ENCODE results near the gene HELT.

The HELT gene

DNA sequence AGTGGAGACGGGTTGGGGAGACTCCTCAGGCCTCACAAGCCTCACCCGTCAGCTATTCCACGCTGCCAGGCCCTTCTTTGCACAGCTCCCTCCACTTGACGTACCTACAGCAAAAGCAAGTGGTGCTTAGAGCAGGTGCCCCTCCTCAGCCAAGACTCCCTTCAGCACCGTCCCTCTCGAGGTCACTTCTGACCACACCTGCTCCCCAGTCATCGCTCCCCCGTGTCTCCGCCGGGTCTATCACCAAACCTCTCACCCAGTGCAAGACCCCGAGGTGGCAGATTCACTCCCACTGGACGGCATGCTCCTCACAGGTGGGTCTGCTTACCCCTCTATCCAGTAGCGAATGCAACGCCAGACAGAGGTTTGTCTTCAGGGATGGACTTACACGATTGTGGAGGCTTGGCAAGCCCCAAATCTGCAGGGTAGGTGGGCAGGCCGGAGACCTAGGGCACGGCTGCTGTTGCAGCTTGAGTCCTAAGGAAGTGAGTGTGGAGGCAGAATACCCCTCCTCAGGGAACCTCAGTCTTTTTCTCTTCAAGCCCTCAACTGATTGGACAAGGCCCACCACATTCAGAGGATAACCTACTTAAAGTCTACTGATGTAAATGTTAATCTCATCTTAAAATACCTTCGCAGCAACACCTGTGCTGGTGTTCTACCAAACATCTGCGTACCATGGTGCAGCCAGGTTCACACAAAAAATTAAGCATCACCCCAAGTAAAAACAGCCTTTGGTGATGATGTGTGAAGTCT lies 14.5 kb upstream of the HELT start:
- Histone ChIP-seq H3K4me1 (peaks cover 7% of the 10 kb centered on the region), H3K9ac (no peak overlapping the region), H3K27ac (no peak overlapping the region), H3K36me3 (no peaks in the 10 kb centered on the region), H3K4me2 (no peak overlapping the region), H3K27me3 (peaks cover 5% of the 10 kb centered on the region; the same call in 1 of the 2 replicates), H3K4me3 (no peak overlapping the region), H4K20me1 (no peaks in the 10 kb centered on the region), H3K9me3 (no peaks in the 10 kb centered on the region)
- TF ChIP-seq Cebpa-rat (IDR thresholded peaks at IDR 0.05), result no peak

DNA sequence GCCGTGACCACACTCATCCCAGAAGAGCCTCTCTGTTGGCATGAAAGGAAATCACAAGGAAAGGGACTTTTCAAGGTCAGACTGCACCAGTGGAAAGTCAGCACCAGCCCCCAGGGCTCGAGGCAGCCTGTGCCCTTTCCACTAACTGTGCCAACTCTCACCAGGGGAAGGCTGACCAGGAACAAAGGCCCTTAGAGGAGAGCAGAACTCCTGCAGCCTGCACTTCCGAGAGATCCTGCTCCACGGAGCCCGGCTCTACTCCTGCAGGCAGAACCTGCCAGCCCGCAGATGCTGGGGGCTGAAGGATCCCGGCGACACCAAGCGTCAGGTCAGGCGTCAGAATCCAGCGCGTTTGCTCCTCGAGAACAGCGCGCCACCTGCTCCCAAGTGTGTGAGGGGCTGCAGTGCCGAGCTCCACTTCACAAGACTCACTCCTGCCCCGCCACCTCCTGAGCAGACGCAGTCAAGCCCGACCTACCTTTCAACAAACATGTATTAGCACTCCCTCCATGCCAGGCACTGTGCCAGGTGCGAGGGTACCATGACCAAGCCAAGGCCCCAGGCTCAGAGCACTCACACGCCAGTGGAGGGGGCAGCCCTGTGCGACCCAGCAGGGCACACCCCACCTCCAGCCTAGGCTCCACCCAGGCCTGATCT lies 13.6 kb upstream of the HELT start:
- H3K4me1 ChIP-seq, result peaks cover 7% of the 10 kb centered on the region
- 0 out of 2 replicates have a peak overlapping the region, but pooled peaks have one; percentile 30 for H3K4me3 ChIP-seq
- H3K4me2 ChIP-seq, result peak overlapping the region; percentile 57
- no peaks in the 10 kb centered on the region for H3K9me3 ChIP-seq
- no peak overlapping the region for H3K27ac ChIP-seq
- no peak overlapping the region for H3K9ac ChIP-seq
- TF ChIP-seq Cebpa-rat (IDR thresholded peaks at IDR 0.05), result no peak
- peaks cover 5% of the 10 kb centered on the region; the same call in 1 of the 2 replicates for H3K27me3 ChIP-seq
- H3K36me3 ChIP-seq, result no peaks in the 10 kb centered on the region
- no peaks in the 10 kb centered on the region for H4K20me1 ChIP-seq

DNA sequence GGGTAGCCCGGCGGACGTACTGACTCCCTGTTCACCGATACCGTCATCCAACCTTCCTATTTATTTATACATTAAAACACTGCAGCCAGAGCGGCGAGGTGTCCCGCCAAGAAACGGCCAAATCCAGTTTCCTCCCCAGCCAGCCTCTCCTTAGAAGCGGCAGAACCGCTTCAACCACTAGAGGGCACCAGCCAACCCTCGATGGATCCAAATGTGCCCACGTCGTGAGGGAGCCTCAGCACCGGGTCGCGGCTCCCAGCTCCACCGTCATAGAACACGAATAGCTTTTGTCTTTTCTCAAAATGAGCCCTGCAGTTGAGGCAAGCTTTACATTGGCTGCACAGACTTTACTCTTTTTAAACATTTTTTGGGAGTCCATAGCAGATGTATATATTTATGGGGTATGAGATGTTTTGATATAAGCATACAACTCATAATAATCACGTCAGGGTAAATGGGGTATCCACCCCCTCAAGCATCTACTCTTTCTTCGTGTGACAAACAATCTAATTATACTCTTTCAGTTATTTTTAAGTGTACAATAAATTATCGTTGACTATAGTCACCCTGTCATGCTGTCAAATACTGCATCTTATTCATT lies 13.0 kb upstream of the HELT start:
- 0 out of 2 replicates have a peak overlapping the region, but pooled peaks have one; percentile 30 for H3K4me3 ChIP-seq
- no peaks in the 10 kb centered on the region for H3K36me3 ChIP-seq
- H3K4me1 ChIP-seq, result peaks cover 7% of the 10 kb centered on the region
- H3K9ac ChIP-seq, result no peak overlapping the region
- H3K27ac ChIP-seq, result no peak overlapping the region
- H3K4me2 ChIP-seq, result peak overlapping the region; percentile 57
- H4K20me1 ChIP-seq, result no peaks in the 10 kb centered on the region
- no peak for TF ChIP-seq Cebpa-rat (IDR thresholded peaks at IDR 0.05)
- peaks cover 5% of the 10 kb centered on the region; the same call in 1 of the 2 replicates for H3K27me3 ChIP-seq
- H3K9me3 ChIP-seq, result no peaks in the 10 kb centered on the region

DNA sequence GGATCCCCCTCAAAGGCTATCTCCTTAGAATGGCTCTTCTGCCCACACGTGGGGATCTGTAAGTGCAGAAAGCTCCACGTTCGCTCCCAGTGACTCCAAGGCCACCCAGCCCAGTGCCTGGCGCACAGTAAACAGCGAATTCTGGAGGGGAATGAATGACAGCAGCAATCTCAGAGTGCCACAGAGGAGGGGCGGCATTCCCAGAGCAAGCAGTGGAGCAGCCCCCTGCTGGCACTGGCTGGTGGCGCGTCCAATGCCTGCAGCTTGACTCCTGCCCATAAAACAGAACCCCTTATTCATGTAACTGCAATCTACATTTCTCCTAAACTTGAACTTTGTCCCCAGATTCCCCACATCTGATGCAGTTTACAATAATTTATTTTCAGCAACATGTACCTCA lies 6.9 kb upstream of the HELT start:
- H3K9ac ChIP-seq, result no peak overlapping the region
- no peaks in the 10 kb centered on the region for H3K36me3 ChIP-seq
- H3K4me3 ChIP-seq, result no peak overlapping the region
- H3K9me3 ChIP-seq, result no peaks in the 10 kb centered on the region
- no peak overlapping the region for H3K27ac ChIP-seq
- H4K20me1 ChIP-seq, result peaks cover 7% of the 10 kb centered on the region; the same call in 1 of the 2 replicates
- H3K4me1 ChIP-seq, result no peaks in the 10 kb centered on the region
- H3K4me2 ChIP-seq, result no peak overlapping the region
- peaks cover 33% of the 10 kb centered on the region for H3K27me3 ChIP-seq
- TF ChIP-seq Cebpa-rat (IDR thresholded peaks at IDR 0.05), result no peak

DNA sequence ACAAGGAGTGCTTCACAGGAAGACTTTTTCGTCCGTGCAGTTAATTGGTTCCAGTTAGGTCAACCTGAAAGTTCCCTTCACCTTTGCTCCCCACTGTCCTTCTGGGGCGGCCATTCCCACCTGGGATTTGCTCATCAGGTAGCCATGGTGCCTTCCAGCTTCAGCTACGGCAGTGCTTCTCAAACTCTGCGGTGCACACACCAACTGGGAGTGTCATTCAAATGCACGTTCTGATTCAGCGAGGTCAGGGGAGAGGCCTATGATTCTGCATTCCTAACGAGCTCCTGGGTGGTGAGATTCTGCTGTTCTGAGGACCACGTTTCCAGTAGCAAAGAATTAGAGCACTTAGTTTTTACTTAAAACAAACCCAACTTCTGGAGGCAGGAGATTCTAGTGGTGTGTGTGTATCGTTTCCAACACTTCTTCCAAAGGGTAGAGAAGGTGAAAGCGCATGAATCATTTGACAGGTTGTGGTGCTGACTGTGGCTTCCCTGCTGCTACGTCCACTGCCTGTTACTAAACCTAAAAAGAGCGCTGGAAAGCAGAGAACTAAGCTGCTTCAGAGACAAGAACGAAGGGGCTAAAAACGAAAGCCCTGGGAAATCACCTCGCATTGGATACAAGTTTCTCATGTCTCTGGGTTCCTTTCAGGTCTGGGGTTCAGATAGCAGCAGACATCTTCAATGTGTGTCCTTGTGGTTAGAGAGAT lies 4.7 kb upstream of the HELT start:
- Histone ChIP-seq H3K9me3 (peaks cover 8% of the 10 kb centered on the region), H3K27me3 (peaks cover 54% of the 10 kb centered on the region), H4K20me1 (peaks cover 21% of the 10 kb centered on the region; the same call in 1 of the 2 replicates), H3K9ac (no peak overlapping the region), H3K4me3 (no peak overlapping the region), H3K4me1 (no peaks in the 10 kb centered on the region), H3K27ac (no peak overlapping the region), H3K36me3 (no peaks in the 10 kb centered on the region), H3K4me2 (no peak overlapping the region)
- no peak for TF ChIP-seq Cebpa-rat (IDR thresholded peaks at IDR 0.05)

DNA sequence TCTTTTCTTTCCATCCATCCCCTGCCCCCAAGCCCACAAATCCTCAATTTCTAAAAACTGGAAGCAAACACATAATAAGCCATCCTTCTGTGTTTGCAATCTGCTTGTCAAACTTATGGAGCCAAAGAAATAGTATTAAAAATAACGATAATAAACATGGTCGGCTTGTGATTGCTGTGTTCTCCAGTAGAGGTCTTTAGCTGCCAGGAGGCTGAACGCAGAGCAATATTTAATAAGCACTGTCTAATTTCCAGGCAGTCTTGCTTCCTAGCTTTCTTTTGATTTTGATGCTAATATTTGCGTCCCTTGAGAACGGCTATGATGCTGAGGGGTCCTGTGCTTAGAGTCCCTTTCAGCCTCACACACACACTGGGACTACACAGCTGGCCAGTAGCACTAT lies 3.2 kb upstream of the HELT start:
- no peaks in the 10 kb centered on the region for H3K36me3 ChIP-seq
- peaks cover 70% of the 10 kb centered on the region for H3K27me3 ChIP-seq
- no peak overlapping the region for H3K4me3 ChIP-seq
- TF ChIP-seq Cebpa-rat (IDR thresholded peaks at IDR 0.05), result no peak
- H3K4me1 ChIP-seq, result no peaks in the 10 kb centered on the region
- H3K9ac ChIP-seq, result no peak overlapping the region
- no peak overlapping the region for H3K4me2 ChIP-seq
- H3K9me3 ChIP-seq, result peaks cover 23% of the 10 kb centered on the region
- H3K27ac ChIP-seq, result no peak overlapping the region
- peaks cover 23% of the 10 kb centered on the region; the same call in 1 of the 2 replicates for H4K20me1 ChIP-seq

DNA sequence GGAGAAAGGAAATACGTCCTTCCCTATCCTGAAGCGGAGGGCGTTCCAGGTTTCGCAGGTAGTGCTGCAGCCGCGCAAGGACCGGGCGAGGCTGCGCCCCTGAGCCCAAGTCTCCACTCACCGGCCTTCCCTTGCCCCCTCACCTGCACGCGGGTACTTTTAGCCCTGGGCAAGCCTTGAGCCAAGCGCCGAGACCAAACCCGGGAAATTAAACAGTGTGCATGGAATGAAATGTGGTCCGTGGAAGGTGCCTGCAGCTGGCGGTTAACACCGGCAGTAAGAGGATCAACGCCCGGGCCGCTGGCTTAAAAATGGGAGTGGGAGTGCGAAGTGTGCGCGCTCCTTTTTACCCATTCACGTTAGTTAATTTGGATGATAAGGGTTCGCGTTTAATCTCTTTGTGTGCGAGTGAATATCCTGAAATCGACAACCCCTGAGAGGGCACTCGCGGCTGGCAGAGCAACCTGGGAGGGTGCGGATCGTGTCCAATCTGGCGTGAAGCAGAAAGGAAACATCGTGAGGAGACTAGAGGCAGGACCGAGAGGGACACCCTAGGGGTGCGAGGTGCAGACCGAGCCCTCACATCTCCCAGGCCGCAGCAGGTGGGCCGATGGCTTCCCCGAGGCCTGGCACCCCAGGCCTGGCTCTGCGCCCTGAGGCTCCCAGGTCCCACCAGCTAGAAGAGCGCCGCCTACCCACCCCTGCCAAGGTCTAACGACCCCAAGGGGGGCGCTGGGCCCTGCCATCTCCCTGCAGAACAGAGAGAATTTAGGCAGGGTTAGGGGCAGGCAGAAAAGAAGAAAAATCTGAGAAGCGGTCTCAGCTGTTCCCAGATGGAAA lies 2.0 kb upstream of the HELT start:
- no peak overlapping the region for H3K9ac ChIP-seq
- H3K4me2 ChIP-seq, result no peak overlapping the region
- H3K27ac ChIP-seq, result no peak overlapping the region
- H3K4me3 ChIP-seq, result no peak overlapping the region
- H3K4me1 ChIP-seq, result no peaks in the 10 kb centered on the region
- no peak for TF ChIP-seq Cebpa-rat (IDR thresholded peaks at IDR 0.05)
- peaks cover 35% of the 10 kb centered on the region for H3K9me3 ChIP-seq
- H3K36me3 ChIP-seq, result no peaks in the 10 kb centered on the region
- peaks cover 82% of the 10 kb centered on the region for H3K27me3 ChIP-seq
- H4K20me1 ChIP-seq, result peaks cover 23% of the 10 kb centered on the region; the same call in 1 of the 2 replicates

DNA sequence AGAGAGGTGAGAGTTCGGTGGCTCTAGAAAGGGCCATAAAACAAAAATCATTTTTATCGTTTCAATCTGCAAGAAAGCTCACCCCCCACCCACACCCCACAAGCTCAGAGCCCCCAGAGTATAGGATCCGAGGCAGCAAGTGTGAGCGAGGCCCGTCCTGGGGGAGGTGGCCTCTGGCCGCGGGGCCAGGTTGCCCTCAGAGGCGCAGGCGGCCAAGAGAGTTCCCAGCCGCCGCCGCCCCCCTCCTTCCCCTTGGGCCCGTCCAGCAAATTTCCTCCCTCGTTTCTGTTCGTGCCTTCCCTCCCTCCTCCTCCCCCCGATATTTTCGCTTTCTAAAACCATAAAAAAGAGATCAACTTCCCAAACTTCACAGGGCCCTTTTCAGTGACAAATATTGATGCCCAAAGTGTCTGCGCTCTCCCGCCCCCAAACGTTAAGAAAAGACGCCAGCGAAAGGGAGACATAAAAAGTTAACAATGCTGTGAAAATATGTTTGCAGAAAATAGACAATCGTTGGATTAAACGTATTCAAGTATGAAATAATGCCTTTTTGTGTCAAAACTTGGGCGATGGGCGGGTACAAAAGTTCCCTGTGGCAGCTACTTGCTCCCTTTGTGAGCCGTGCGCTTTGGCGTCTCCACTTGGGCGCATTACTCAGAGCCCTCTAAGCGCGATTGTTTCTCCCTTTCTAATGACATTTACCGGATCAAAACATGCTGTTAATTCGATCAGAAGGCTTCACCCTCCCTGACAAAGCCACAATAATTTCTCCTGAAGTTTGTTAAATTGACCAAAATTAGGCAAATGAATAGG lies 1.1 kb upstream of the HELT start:
- H3K4me2 ChIP-seq, result no peak overlapping the region
- H3K27me3 ChIP-seq, result peaks cover 90% of the 10 kb centered on the region

More for the DNA sequence above, 1.1 kb upstream of the HELT start:
- H3K36me3 ChIP-seq, result no peaks in the 10 kb centered on the region
- no peak overlapping the region for H3K4me3 ChIP-seq
- H3K9ac ChIP-seq, result no peak overlapping the region
- no peak for TF ChIP-seq Cebpa-rat (IDR thresholded peaks at IDR 0.05)
- no peak overlapping the region for H3K27ac ChIP-seq
- H3K9me3 ChIP-seq, result peaks cover 38% of the 10 kb centered on the region
- no peaks in the 10 kb centered on the region for H3K4me1 ChIP-seq
- peaks cover 23% of the 10 kb centered on the region; the same call in 1 of the 2 replicates for H4K20me1 ChIP-seq

Data from BLaER1 (cell line).